Osteocyte (in vitro differentiated cells): ENCODE measurements around the gene NBPF4. TPM values are rescaled to one million over a fixed set of nuclear protein-coding genes. Genes with fewer than 3 reads are reported as not detected.

Source experiments
- DNase-seq: peaks from one replicate; pipeline ENCODE4 v3.0.0; 2021; ENCODE audit warnings: mixed read lengths; ENCODE audit not compliant: unreplicated experiment; ENCODE audit errors: extremely low spot score
- H3K27ac Mint-ChIP-seq: one replicate; pipeline ENCODE4 v1.8.0; 2021; ENCODE audit warnings: mild to moderate bottlenecking, mixed read lengths; ENCODE audit not compliant: unreplicated experiment
- H3K27me3 Mint-ChIP-seq: one replicate; pipeline ENCODE4 v1.8.0; 2021; ENCODE audit warnings: mixed read lengths; ENCODE audit not compliant: unreplicated experiment
- H3K36me3 Mint-ChIP-seq: one replicate; pipeline ENCODE4 v1.8.0; 2021; ENCODE audit warnings: mixed read lengths; ENCODE audit not compliant: unreplicated experiment
- H3K4me1 Mint-ChIP-seq: one replicate; pipeline ENCODE4 v1.8.0; 2021; ENCODE audit warnings: mixed read lengths; ENCODE audit not compliant: unreplicated experiment
- H3K4me3 Mint-ChIP-seq: one replicate; pipeline ENCODE4 v1.8.0; 2021; ENCODE audit warnings: mild to moderate bottlenecking, moderate library complexity, mixed read lengths; ENCODE audit not compliant: unreplicated experiment
- H3K9me3 Mint-ChIP-seq: one replicate; pipeline ENCODE4 v1.8.0; 2021; ENCODE audit warnings: mixed read lengths; ENCODE audit not compliant: unreplicated experiment
- CTCF ChIP-seq: fragments of 200-600 bp; sonication (generic); IDR thresholded peaks from 2 replicates; pipeline ENCODE4 v1.5.0; 2021; ENCODE audit warnings: antibody characterized with exemption, mild to moderate bottlenecking, moderate library complexity
- total RNA-seq: library from RNA; stranded (reverse); gene quantifications from 2 replicates; pipeline ENCODE4 v1.2.1, GENCODE V29; 2021

NBPF4 gene
- total RNA-seq, 1 donor from 2014 or later = not detected

GRCh38 chr1:108192581-108192980 is 51.3 kb downstream of the NBPF4 start:
- Mint-ChIP-seq H3K36me3 (peaks cover 47% of the 10 kb centered on the region), H3K4me1 (peaks cover 32% of the 10 kb centered on the region), H3K4me3 (no peak overlapping the region), H3K9me3 (peaks cover 7% of the 10 kb centered on the region), H3K27ac (no peak overlapping the region), H3K27me3 (no peaks in the 10 kb centered on the region)
- DNase-seq = no peak
- TF ChIP-seq CTCF = no peak

GRCh38 chr1:108190686-108191416 is 53.0 kb downstream of the NBPF4 start:
- no peaks in the 10 kb centered on the region for H3K27me3 Mint-ChIP-seq
- H3K4me1 Mint-ChIP-seq = peaks cover 23% of the 10 kb centered on the region
- peaks cover 7% of the 10 kb centered on the region for H3K9me3 Mint-ChIP-seq
- peaks cover 31% of the 10 kb centered on the region for H3K36me3 Mint-ChIP-seq
- H3K4me3 Mint-ChIP-seq = no peak overlapping the region
- no peak for TF ChIP-seq CTCF
- DNase-seq = no peak
- H3K27ac Mint-ChIP-seq = peak overlapping the region; percentile 38

- H3K27me3 Mint-ChIP-seq = no peaks in the 10 kb centered on the region
- H3K4me1 Mint-ChIP-seq = peaks cover 20% of the 10 kb centered on the region
- DNase-seq = no peak
- peaks cover 27% of the 10 kb centered on the region for H3K36me3 Mint-ChIP-seq
- TF ChIP-seq CTCF = no peak
- H3K4me3 Mint-ChIP-seq = no peak overlapping the region
- H3K9me3 Mint-ChIP-seq = peaks cover 2% of the 10 kb centered on the region
- H3K27ac Mint-ChIP-seq = no peak overlapping the region
Measured at GRCh38 chr1:108190001-108190634, 53.8 kb downstream of the NBPF4 start.

GRCh38 chr1:108188801-108189200 is 55.1 kb downstream of the NBPF4 start:
- peaks cover 19% of the 10 kb centered on the region for H3K4me1 Mint-ChIP-seq

More at GRCh38 chr1:108188801-108189200, 55.1 kb downstream of the NBPF4 start:
- no peak for TF ChIP-seq CTCF
- DNase-seq = no peak
- Mint-ChIP-seq H3K9me3 (no peaks in the 10 kb centered on the region), H3K27me3 (no peaks in the 10 kb centered on the region), H3K4me3 (no peak overlapping the region), H3K36me3 (peaks cover 27% of the 10 kb centered on the region), H3K27ac (peak overlapping the region; percentile 27)
